ENCODE results near the gene ARSB.

The ARSB gene

DNA sequence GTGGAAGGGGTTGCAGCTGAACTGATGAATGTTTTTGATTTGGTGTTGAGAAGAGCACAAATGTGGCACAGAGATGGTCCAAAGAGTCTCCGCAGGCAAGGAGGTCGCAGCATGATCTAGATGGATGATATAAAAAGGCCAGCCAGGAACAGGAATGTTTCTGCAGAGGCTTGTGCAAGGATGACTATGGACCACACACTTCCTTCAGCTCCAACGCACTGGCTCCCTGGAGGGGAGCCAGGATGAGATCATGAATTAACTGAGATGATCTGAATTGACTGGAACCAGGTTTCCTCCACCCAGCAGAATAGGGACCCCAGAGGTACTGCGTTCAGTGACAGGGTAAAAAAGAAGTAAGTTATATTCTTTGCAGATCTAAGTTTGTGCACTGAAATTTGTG is 89.0 kb downstream of the ARSB start:
- no peak for DNase-seq (ENCODE audit: extremely low spot score)
- POLR2A ChIA-PET: no interaction called here
- CTCF ChIA-PET: interaction anchor here (0.6 kb wide), 1 partner anchor 133 kb away, joined by 3 read pairs; no protein-coding TSS in a partner anchor
- TF ChIP-seq SP1 (IDR thresholded peaks at IDR 0.05) (no peak), LEF1 (IDR thresholded peaks at IDR 0.05; ENCODE audit: borderline replicate concordance) (no peak)

GRCh38 chr5:78895616-78896015 is 89.5 kb downstream of the ARSB start:
- TF ChIP-seq CTBP1 (IDR thresholded peaks at IDR 0.05; ENCODE audit: borderline replicate concordance) (no peak), FOXK2 (IDR thresholded peaks at IDR 0.05) (no peak), SP1 (IDR thresholded peaks at IDR 0.05) (no peak), SUZ12 (IDR thresholded peaks at IDR 0.05) (no peak), ZNF384 (IDR thresholded peaks at IDR 0.05) (no peak), L3MBTL2 (conservative IDR thresholded peaks at IDR 0.05) (no peak), TARDBP (IDR thresholded peaks at IDR 0.05) (no peak), ARNT (IDR thresholded peaks at IDR 0.05) (no peak), FOXM1 (IDR thresholded peaks at IDR 0.05; ENCODE audit: borderline replicate concordance) (no peak), ELF4 (IDR thresholded peaks at IDR 0.05) (no peak)
- ChIA-PET CTCF (interaction anchor here (0.6 kb wide), 1 partner anchor 134 kb away, joined by 3 read pairs; no protein-coding TSS in a partner anchor), POLR2A (no interaction called here)
- DNase-seq (ENCODE audit: extremely low spot score): no peak

- no peak for DNase-seq (ENCODE audit: extremely low spot score)
- ChIA-PET CTCF (interaction anchor here (0.7 kb wide), 1 partner anchor 128 kb away, joined by 3 read pairs; no protein-coding TSS in a partner anchor), POLR2A (no interaction called here)
- TF ChIP-seq ELF4 (IDR thresholded peaks at IDR 0.05): no peak
- no peak for TF ChIP-seq FOXA1 (IDR thresholded peaks at IDR 0.05)
These were observed 91.0 kb downstream of the ARSB start for GRCh38 chr5:78893940-78894677.

GRCh38 chr5:78890667-78891379 is 94.3 kb downstream of the ARSB start:
- no peak for DNase-seq (ENCODE audit: extremely low spot score)
- CTCF ChIA-PET: interaction anchor here (0.7 to 2.0 kb wide), 2 partner anchors 9 to 93 kb away, joined by 3 to 6 read pairs; no protein-coding TSS in a partner anchor
- POLR2A ChIA-PET: no interaction called here
- no peak for TF ChIP-seq FOXM1 (IDR thresholded peaks at IDR 0.05; ENCODE audit: borderline replicate concordance)
- TF ChIP-seq ARNT (IDR thresholded peaks at IDR 0.05): no peak
- TF ChIP-seq LEF1 (IDR thresholded peaks at IDR 0.05; ENCODE audit: borderline replicate concordance): no peak
- no peak for TF ChIP-seq PKNOX1 (IDR thresholded peaks at IDR 0.05)
- no peak for TF ChIP-seq FOXK2 (IDR thresholded peaks at IDR 0.05)
- no peak for TF ChIP-seq FOXA1 (IDR thresholded peaks at IDR 0.05)
- TF ChIP-seq ZNF384 (IDR thresholded peaks at IDR 0.05): no peak
- TF ChIP-seq L3MBTL2 (conservative IDR thresholded peaks at IDR 0.05): no peak
- no peak for TF ChIP-seq HDGF (IDR thresholded peaks at IDR 0.05; ENCODE audit: borderline replicate concordance)
- TF ChIP-seq CTBP1 (IDR thresholded peaks at IDR 0.05; ENCODE audit: borderline replicate concordance): no peak
- no peak for TF ChIP-seq SUZ12 (IDR thresholded peaks at IDR 0.05)
- no peak for TF ChIP-seq ELF4 (IDR thresholded peaks at IDR 0.05)
- TF ChIP-seq BHLHE40 (IDR thresholded peaks at IDR 0.05; ENCODE audit: borderline replicate concordance): no peak
- TF ChIP-seq NFRKB (IDR thresholded peaks at IDR 0.05): no peak
- no peak for TF ChIP-seq SP1 (IDR thresholded peaks at IDR 0.05)

GRCh38 chr5:78889369-78890140 is 95.6 kb downstream of the ARSB start:
- POLR2A ChIA-PET: no interaction called here
- CTCF ChIA-PET: interaction anchor here (0.6 to 0.8 kb wide), 3 partner anchors 24 to 130 kb away, joined by 3 read pairs; no protein-coding TSS in a partner anchor
- DNase-seq (ENCODE audit: extremely low spot score): no peak
- TF ChIP-seq L3MBTL2 (conservative IDR thresholded peaks at IDR 0.05) (no peak), SP1 (IDR thresholded peaks at IDR 0.05) (no peak), ZNF384 (IDR thresholded peaks at IDR 0.05) (no peak)

DNA sequence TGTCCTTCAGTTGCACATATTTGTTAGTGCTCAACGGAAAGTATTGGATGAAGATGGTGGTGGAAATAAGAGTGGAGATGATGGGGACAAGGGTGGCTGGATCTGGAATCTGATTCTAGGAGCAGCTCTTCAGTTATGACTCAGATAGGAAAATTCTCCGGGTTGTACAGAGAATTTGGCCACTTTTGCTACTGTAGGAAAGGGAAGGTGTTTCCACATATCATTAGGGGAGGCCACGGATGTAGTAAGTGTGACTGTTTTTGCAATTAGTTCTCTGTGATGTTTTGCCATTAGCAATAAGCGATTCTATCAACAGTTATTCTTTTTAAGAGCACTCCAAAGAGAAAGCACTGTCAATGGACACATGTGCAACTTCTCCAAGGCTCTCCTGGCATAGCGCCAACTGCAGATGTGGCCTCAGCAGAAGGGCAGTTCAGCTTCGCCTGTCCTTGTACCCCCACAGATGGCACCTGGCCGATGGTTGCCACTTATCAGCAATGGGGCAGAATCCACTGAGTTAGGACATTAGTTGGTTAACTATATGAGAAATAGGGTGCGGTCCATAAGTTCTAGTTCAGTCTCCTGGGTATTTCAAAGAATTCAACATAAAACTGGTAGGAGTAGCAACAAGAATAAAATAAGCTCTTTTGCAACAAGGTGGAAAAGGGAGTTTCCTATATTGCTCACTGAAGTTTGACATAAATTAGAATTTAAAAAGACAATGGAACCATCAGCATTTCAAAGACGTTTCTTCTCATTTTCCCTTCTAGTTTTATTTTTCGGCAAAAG is 96.3 kb downstream of the ARSB start:
- ChIA-PET CTCF (interaction anchor here (0.6 kb wide), 1 partner anchor 25 kb away, joined by 3 read pairs; no protein-coding TSS in a partner anchor), POLR2A (no interaction called here)
- DNase-seq (ENCODE audit: extremely low spot score): no peak
- TF ChIP-seq LEF1 (IDR thresholded peaks at IDR 0.05; ENCODE audit: borderline replicate concordance) (no peak), ARNT (IDR thresholded peaks at IDR 0.05) (no peak), TARDBP (IDR thresholded peaks at IDR 0.05) (no peak), FOXA1 (IDR thresholded peaks at IDR 0.05) (no peak), ELF4 (IDR thresholded peaks at IDR 0.05) (no peak), SP1 (IDR thresholded peaks at IDR 0.05) (no peak)
